Measurements from ENCODE around the gene TTN. TPM values are rescaled to one million over a fixed set of nuclear protein-coding genes. Genes with fewer than 3 reads are reported as not detected.

The TTN gene
- total RNA-seq, 1 donor from 2014 or later, result 0.50 TPM

DNA sequence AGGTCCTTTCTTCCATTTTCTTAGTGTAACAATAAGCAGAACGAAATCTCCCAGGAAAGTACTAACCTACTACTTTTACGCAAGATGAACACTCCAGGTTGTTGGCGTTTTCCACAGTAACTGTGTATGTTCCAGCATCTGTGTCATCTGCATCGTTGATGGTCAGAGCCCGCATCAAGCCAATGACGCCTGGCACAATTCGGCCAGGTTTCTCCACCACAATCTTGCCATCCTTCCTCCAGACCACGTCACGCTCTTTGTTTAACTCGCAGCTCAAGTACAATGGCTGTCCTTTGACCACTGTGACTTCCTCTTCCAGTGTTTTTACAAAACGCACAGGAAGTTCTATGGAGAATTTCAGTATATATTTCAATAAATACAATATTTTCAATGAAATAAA lies 171.3 kb downstream of the TTN start:
- Histone ChIP-seq H3K36me3 (ENCODE audit: insufficient read depth, low read length) (no peaks in the 10 kb centered on the region), H3K9me3 (ENCODE audit: insufficient read depth, low read depth, low read length) (no peaks in the 10 kb centered on the region), H2AFZ (ENCODE audit: low read depth, low read length) (no peak overlapping the region), H3K4me3 (ENCODE audit: insufficient read depth, low read depth, low read length) (no peak overlapping the region), H3K4me2 (ENCODE audit: low read length) (no peak overlapping the region), H3K79me2 (ENCODE audit: insufficient read depth, low read length) (no peaks in the 10 kb centered on the region), H3K27me3 (ENCODE audit: insufficient read depth, low read length) (no peaks in the 10 kb centered on the region), H3K9ac (ENCODE audit: low read length) (no peak overlapping the region), H3K27ac (ENCODE audit: low read depth, low read length) (no peak overlapping the region), H4K20me1 (ENCODE audit: insufficient read depth, low read length) (no peaks in the 10 kb centered on the region), H3K4me1 (ENCODE audit: insufficient read depth, low read length) (no peaks in the 10 kb centered on the region)
- Mint-ChIP-seq H3K9me3 (ENCODE audit: unreplicated experiment) (no peaks in the 10 kb centered on the region), H3K36me3 (ENCODE audit: low read depth, unreplicated experiment) (no peaks in the 10 kb centered on the region), H3K4me3 (ENCODE audit: unreplicated experiment) (no peak overlapping the region), H3K27ac (ENCODE audit: unreplicated experiment) (no peak overlapping the region), H3K27me3 (ENCODE audit: low read depth, unreplicated experiment) (no peaks in the 10 kb centered on the region), H3K4me1 (ENCODE audit: low read depth, unreplicated experiment) (no peaks in the 10 kb centered on the region)
- FAIRE-seq (no peak), DNase-seq (ENCODE audit: low read depth) (no peak)
- TF ChIP-seq EZH2 (IDR thresholded peaks at IDR 0.05; ENCODE audit: insufficient read depth, low read length), result no peak
- no peak for TF ChIP-seq CTCF (IDR thresholded peaks at IDR 0.05; ENCODE audit: insufficient read depth, low read depth, low read length)

GRCh38 chr2:178632729-178633128 lies 174.5 kb downstream of the TTN start:
- no peaks in the 10 kb centered on the region for H3K36me3 ChIP-seq (ENCODE audit: insufficient read depth, low read length)
- DNase-seq (ENCODE audit: low read depth) (no peak), FAIRE-seq (no peak)
- no peaks in the 10 kb centered on the region for H3K27me3 ChIP-seq (ENCODE audit: insufficient read depth, low read length)
- no peaks in the 10 kb centered on the region for H3K36me3 Mint-ChIP-seq (ENCODE audit: low read depth, unreplicated experiment)
- H2AFZ ChIP-seq (ENCODE audit: low read depth, low read length), result no peak overlapping the region
- no peaks in the 10 kb centered on the region for H3K27me3 Mint-ChIP-seq (ENCODE audit: low read depth, unreplicated experiment)
- no peaks in the 10 kb centered on the region for H3K4me1 ChIP-seq (ENCODE audit: insufficient read depth, low read length)
- H3K4me3 Mint-ChIP-seq (ENCODE audit: unreplicated experiment), result no peak overlapping the region
- H3K9me3 ChIP-seq (ENCODE audit: insufficient read depth, low read depth, low read length), result no peaks in the 10 kb centered on the region
- no peak overlapping the region for H3K27ac ChIP-seq (ENCODE audit: low read depth, low read length)
- H3K4me2 ChIP-seq (ENCODE audit: low read length), result no peak overlapping the region
- H4K20me1 ChIP-seq (ENCODE audit: insufficient read depth, low read length), result no peaks in the 10 kb centered on the region
- H3K4me3 ChIP-seq (ENCODE audit: insufficient read depth, low read depth, low read length), result no peak overlapping the region
- H3K4me1 Mint-ChIP-seq (ENCODE audit: low read depth, unreplicated experiment), result peaks cover 5% of the 10 kb centered on the region
- TF ChIP-seq EZH2 (IDR thresholded peaks at IDR 0.05; ENCODE audit: insufficient read depth, low read length) (no peak), CTCF (IDR thresholded peaks at IDR 0.05; ENCODE audit: insufficient read depth, low read depth, low read length) (no peak)
- no peak overlapping the region for H3K9ac ChIP-seq (ENCODE audit: low read length)
- H3K27ac Mint-ChIP-seq (ENCODE audit: unreplicated experiment), result no peak overlapping the region
- no peaks in the 10 kb centered on the region for H3K79me2 ChIP-seq (ENCODE audit: insufficient read depth, low read length)
- no peaks in the 10 kb centered on the region for H3K9me3 Mint-ChIP-seq (ENCODE audit: unreplicated experiment)

GRCh38 chr2:178630581-178630980 lies 176.6 kb downstream of the TTN start:
- peaks cover 5% of the 10 kb centered on the region for H3K4me1 Mint-ChIP-seq (ENCODE audit: low read depth, unreplicated experiment)
- Histone ChIP-seq H3K9me3 (ENCODE audit: insufficient read depth, low read depth, low read length) (no peaks in the 10 kb centered on the region), H4K20me1 (ENCODE audit: insufficient read depth, low read length) (no peaks in the 10 kb centered on the region), H3K4me2 (ENCODE audit: low read length) (no peak overlapping the region), H3K36me3 (ENCODE audit: insufficient read depth, low read length) (no peaks in the 10 kb centered on the region), H3K79me2 (ENCODE audit: insufficient read depth, low read length) (no peaks in the 10 kb centered on the region), H3K27me3 (ENCODE audit: insufficient read depth, low read length) (no peaks in the 10 kb centered on the region), H3K9ac (ENCODE audit: low read length) (no peak overlapping the region), H3K4me1 (ENCODE audit: insufficient read depth, low read length) (no peaks in the 10 kb centered on the region), H3K4me3 (ENCODE audit: insufficient read depth, low read depth, low read length) (no peak overlapping the region), H2AFZ (ENCODE audit: low read depth, low read length) (no peak overlapping the region), H3K27ac (ENCODE audit: low read depth, low read length) (no peak overlapping the region)
- no peak overlapping the region for H3K27ac Mint-ChIP-seq (ENCODE audit: unreplicated experiment)
- no peak overlapping the region for H3K4me3 Mint-ChIP-seq (ENCODE audit: unreplicated experiment)
- TF ChIP-seq EZH2 (IDR thresholded peaks at IDR 0.05; ENCODE audit: insufficient read depth, low read length) (no peak), CTCF (IDR thresholded peaks at IDR 0.05; ENCODE audit: insufficient read depth, low read depth, low read length) (no peak)
- DNase-seq (ENCODE audit: low read depth), result no peak
- no peaks in the 10 kb centered on the region for H3K36me3 Mint-ChIP-seq (ENCODE audit: low read depth, unreplicated experiment)
- H3K27me3 Mint-ChIP-seq (ENCODE audit: low read depth, unreplicated experiment), result no peaks in the 10 kb centered on the region
- no peaks in the 10 kb centered on the region for H3K9me3 Mint-ChIP-seq (ENCODE audit: unreplicated experiment)
- no peak for FAIRE-seq
